Gastroesophageal sphincter (tissue), 3 donors: ENCODE data around the gene SND1.

Experiments used
- CTCF ChIP-seq, 4 experiments: fragments of 200-600 bp in 2 of 4; fragments of 450-650 bp in 2 of 4; sonication (generic) in 1 of 4; IDR thresholded peaks; one replicate each; pipeline ENCODE4 v1.5.1; 2017 to 2019; ENCODE audit warnings: antibody characterized with exemption in 4 of 4, mild to moderate bottlenecking in 2 of 4, moderate library complexity in 2 of 4
- EP300 ChIP-seq: sonication (generic); formaldehyde crosslinking; IDR thresholded peaks from one replicate; pipeline ENCODE4 v1.6.1; 2017; ENCODE audit warnings: antibody characterized with exemption, mild to moderate bottlenecking
- POLR2A ChIP-seq, 2 donors: fragments of 450-650 bp; IDR thresholded peaks; one replicate each; pipeline ENCODE4 v1.6.1; 2017; ENCODE audit warnings: antibody characterized with exemption in 2 of 2, mild to moderate bottlenecking in 2 of 2, moderate library complexity in 1 of 2
- POLR2AphosphoS5 ChIP-seq: sonication (generic); formaldehyde crosslinking; IDR thresholded peaks from one replicate; pipeline ENCODE4 v1.6.1; 2017; ENCODE audit warnings: antibody characterized with exemption

GRCh38 chr7:127905021-127905420 is 253.0 kb downstream of the SND1 start:
- TF ChIP-seq CTCF (IDR thresholded peaks at IDR 0.05) = no peak
- TF ChIP-seq POLR2A (IDR thresholded peaks at IDR 0.05) = no peak
- TF ChIP-seq POLR2AphosphoS5 = no peak
- TF ChIP-seq EP300 = no peak
